Nephron (organoid): ENCODE data around the gene GALNT3.

ENCODE experiments used
- H3K27ac Mint-ChIP-seq, 3 experiments: 2 replicates each; pipeline ENCODE4 v1.8.0; 2020; ENCODE audit warnings: mixed read lengths in 3 of 3, mild to moderate bottlenecking in 2 of 3, moderate library complexity in 1 of 3
- H3K27me3 Mint-ChIP-seq: 2 replicates; pipeline ENCODE4 v1.8.0; 2021; ENCODE audit warnings: low read depth, mild to moderate bottlenecking, moderate library complexity, mixed read lengths
- H3K36me3 Mint-ChIP-seq: 2 replicates; pipeline ENCODE4 v1.8.0; 2020; ENCODE audit warnings: low read depth, mixed read lengths
- H3K4me1 Mint-ChIP-seq: 2 replicates; pipeline ENCODE4 v1.8.0; 2020; ENCODE audit warnings: mixed read lengths
- H3K4me3 Mint-ChIP-seq, 3 experiments: 2 replicates each; pipeline ENCODE4 v1.8.0; 2020; ENCODE audit warnings: mild to moderate bottlenecking in 3 of 3, mixed read lengths in 3 of 3, moderate library complexity in 2 of 3
- H3K9me3 Mint-ChIP-seq: 2 replicates; pipeline ENCODE4 v1.8.0; 2020; ENCODE audit warnings: mixed read lengths
- CTCF ChIP-seq, 3 experiments: fragments of 200-600 bp; sonication (generic); IDR thresholded peaks; one replicate each; pipeline ENCODE4 v1.5.0; 2021; ENCODE audit warnings: antibody characterized with exemption in 3 of 3; ENCODE audit not compliant: unreplicated experiment in 3 of 3

The GALNT3 gene

GRCh38 chr2:165804719-165805118 lies 10.7 kb upstream of the GALNT3 start:
- Mint-ChIP-seq H3K4me3 (no peak overlapping the region), H3K27ac (no peak overlapping the region), H3K9me3 (no peaks in the 10 kb centered on the region), H3K4me1 (peaks cover 6% of the 10 kb centered on the region), H3K36me3 (no peaks in the 10 kb centered on the region), H3K27me3 (no peaks in the 10 kb centered on the region)
- TF ChIP-seq CTCF (IDR thresholded peaks at IDR 0.05; ENCODE audit: unreplicated experiment in 3 of 3) = no peak

- Mint-ChIP-seq H3K36me3 (no peaks in the 10 kb centered on the region), H3K27ac (no peak overlapping the region), H3K4me3 (no peak overlapping the region), H3K9me3 (no peaks in the 10 kb centered on the region), H3K27me3 (no peaks in the 10 kb centered on the region), H3K4me1 (peaks cover 6% of the 10 kb centered on the region)
- TF ChIP-seq CTCF (IDR thresholded peaks at IDR 0.05; ENCODE audit: unreplicated experiment in 3 of 3) = no peak
These were observed 9.2 kb upstream of the GALNT3 start for GRCh38 chr2:165803123-165803760.

- H3K27me3 Mint-ChIP-seq = peaks cover 13% of the 10 kb centered on the region
- no peak for TF ChIP-seq CTCF (IDR thresholded peaks at IDR 0.05; ENCODE audit: unreplicated experiment in 3 of 3)
- H3K4me3 Mint-ChIP-seq = no peak overlapping the region
- H3K27ac Mint-ChIP-seq = no peak overlapping the region
- peaks cover 6% of the 10 kb centered on the region for H3K4me1 Mint-ChIP-seq
- no peaks in the 10 kb centered on the region for H3K9me3 Mint-ChIP-seq
- H3K36me3 Mint-ChIP-seq = no peaks in the 10 kb centered on the region
These were observed 7.1 kb upstream of the GALNT3 start for GRCh38 chr2:165801176-165801575.

- H3K27me3 Mint-ChIP-seq = peaks cover 53% of the 10 kb centered on the region
- no peaks in the 10 kb centered on the region for H3K36me3 Mint-ChIP-seq
- no peaks in the 10 kb centered on the region for H3K9me3 Mint-ChIP-seq
- no peak for TF ChIP-seq CTCF (IDR thresholded peaks at IDR 0.05; ENCODE audit: unreplicated experiment in 3 of 3)
- H3K4me1 Mint-ChIP-seq = peaks cover 16% of the 10 kb centered on the region
- H3K27ac Mint-ChIP-seq = no peak overlapping the region
- no peak overlapping the region for H3K4me3 Mint-ChIP-seq
These were observed 2.9 kb upstream of the GALNT3 start for GRCh38 chr2:165796819-165797530.

GRCh38 chr2:165796129-165796528 lies 2.1 kb upstream of the GALNT3 start:
- H3K27me3 Mint-ChIP-seq = peaks cover 62% of the 10 kb centered on the region
- no peaks in the 10 kb centered on the region for H3K36me3 Mint-ChIP-seq
- peaks cover 16% of the 10 kb centered on the region for H3K4me1 Mint-ChIP-seq
- no peak overlapping the region for H3K4me3 Mint-ChIP-seq
- no peak overlapping the region for H3K27ac Mint-ChIP-seq
- no peak for TF ChIP-seq CTCF (IDR thresholded peaks at IDR 0.05; ENCODE audit: unreplicated experiment in 3 of 3)
- no peaks in the 10 kb centered on the region for H3K9me3 Mint-ChIP-seq

- H3K36me3 Mint-ChIP-seq = no peaks in the 10 kb centered on the region
- H3K27me3 Mint-ChIP-seq = peaks cover 66% of the 10 kb centered on the region
- no peak overlapping the region for H3K27ac Mint-ChIP-seq
- no peak for TF ChIP-seq CTCF (IDR thresholded peaks at IDR 0.05; ENCODE audit: unreplicated experiment in 3 of 3)
- H3K4me1 Mint-ChIP-seq = peaks cover 16% of the 10 kb centered on the region
- peak overlapping the region; percentile 82 to 86 (median 82) for H3K4me3 Mint-ChIP-seq
- no peaks in the 10 kb centered on the region for H3K9me3 Mint-ChIP-seq
These were observed 964 bp upstream of the GALNT3 start for GRCh38 chr2:165795011-165795410.
